Colonic mucosa (tissue), 4 donors: Measurements from ENCODE around the gene RPP38. TPM values are rescaled to one million over a fixed set of nuclear protein-coding genes. Genes with fewer than 3 reads are reported as not detected.

Source experiments
- DNase-seq: peaks from one replicate; pipeline ENCODE4 v3.0.0-alpha.2; 2020
- H3K27ac ChIP-seq: fragments of 200-600 bp; one replicate; pipeline ENCODE4 v1.8.0; 2021
- H3K27me3 ChIP-seq: fragments of 200-600 bp; one replicate; pipeline ENCODE4 v1.8.0; 2021
- H3K36me3 ChIP-seq: fragments of 200-600 bp; one replicate; pipeline ENCODE4 v1.8.0; 2021
- H3K4me1 ChIP-seq: fragments of 200-600 bp; one replicate; pipeline ENCODE4 v1.8.0; 2021; ENCODE audit warnings: mild to moderate bottlenecking
- H3K4me3 ChIP-seq: fragments of 200-600 bp; one replicate; pipeline ENCODE4 v1.8.0; 2021
- H3K9ac ChIP-seq, 2 donors: one replicate each; pipeline ENCODE4 v1.7.0; 2013; ENCODE audit warnings: control low read depth in 2 of 2, low read depth in 2 of 2, low read length in 2 of 2
- H3K9me3 ChIP-seq: fragments of 200-600 bp; one replicate; pipeline ENCODE4 v1.8.0; 2021
- CTCF ChIP-seq: fragments of 200-600 bp; IDR thresholded peaks from one replicate; pipeline ENCODE4 v1.8.0; 2022; ENCODE audit warnings: antibody characterized with exemption, mild to moderate bottlenecking
- intact Hi-C: fragments of 100-400 bp; cut with DNase I; formaldehyde crosslinking; loops from one replicate; pipeline ENCODE4 v1.14.1; 2022
- total RNA-seq, 2 donors: library from RNA; stranded (reverse); fragmentation: NEBNext Ultra II Directional in 1 of 2; extraction: Animal tissue kit (Norgen Biotek cat#: 25700) in 1 of 2; gene quantifications; one replicate each; pipeline ENCODE4 v1.2.1, GENCODE V29; 2021
- donor health status: healthy.
- donor health status: DM: no; HTN: no; CAD: no.
- donor health status: DM: no; HTN: no; CAD: no.

The RPP38 gene
- total RNA-seq, 2 donors from 2014 or later, result 17.1 to 17.8 TPM

GRCh38 chr10:15122477-15123030, 25.4 kb downstream of the RPP38 start:
- no peak overlapping the region for H3K9ac ChIP-seq
- no peak for TF ChIP-seq CTCF
- no peaks in the 10 kb centered on the region for H3K36me3 ChIP-seq
- no peak overlapping the region for H3K4me3 ChIP-seq
- no peak for DNase-seq
- intact Hi-C loops, result no loop called here
- H3K27me3 ChIP-seq, result no peaks in the 10 kb centered on the region
- no peak overlapping the region for H3K27ac ChIP-seq
- no peaks in the 10 kb centered on the region for H3K9me3 ChIP-seq
- H3K4me1 ChIP-seq, result no peaks in the 10 kb centered on the region

DNA sequence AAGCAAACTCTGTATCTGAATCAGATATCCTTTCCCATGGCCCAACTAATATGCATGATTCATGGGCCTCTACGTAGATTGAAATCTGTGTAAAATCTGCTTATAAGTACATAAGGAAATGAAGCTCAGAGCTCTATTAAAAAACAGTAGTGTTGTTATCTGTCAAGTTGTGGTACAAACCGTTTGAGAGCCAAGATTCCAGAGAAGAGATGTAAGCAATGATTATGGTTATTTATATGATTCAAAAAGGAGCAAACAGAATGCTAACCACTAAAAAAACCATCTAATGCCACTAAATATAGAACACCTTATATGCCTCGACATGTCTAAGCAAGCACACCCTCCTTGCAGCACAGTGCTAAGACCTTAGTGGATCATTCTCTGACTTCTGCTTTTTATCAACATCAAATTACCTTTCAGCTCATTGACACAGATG, 26.6 kb downstream of the RPP38 start:
- Histone ChIP-seq H3K9me3 (no peaks in the 10 kb centered on the region), H3K4me1 (no peaks in the 10 kb centered on the region), H3K36me3 (no peaks in the 10 kb centered on the region), H3K27ac (no peak overlapping the region), H3K4me3 (no peak overlapping the region), H3K9ac (no peak overlapping the region), H3K27me3 (no peaks in the 10 kb centered on the region)
- TF ChIP-seq CTCF, result no peak
- no peak for DNase-seq
- intact Hi-C loops, result no loop called here

GRCh38 chr10:15124190-15124589, 27.0 kb downstream of the RPP38 start:
- no peak for DNase-seq

DNA sequence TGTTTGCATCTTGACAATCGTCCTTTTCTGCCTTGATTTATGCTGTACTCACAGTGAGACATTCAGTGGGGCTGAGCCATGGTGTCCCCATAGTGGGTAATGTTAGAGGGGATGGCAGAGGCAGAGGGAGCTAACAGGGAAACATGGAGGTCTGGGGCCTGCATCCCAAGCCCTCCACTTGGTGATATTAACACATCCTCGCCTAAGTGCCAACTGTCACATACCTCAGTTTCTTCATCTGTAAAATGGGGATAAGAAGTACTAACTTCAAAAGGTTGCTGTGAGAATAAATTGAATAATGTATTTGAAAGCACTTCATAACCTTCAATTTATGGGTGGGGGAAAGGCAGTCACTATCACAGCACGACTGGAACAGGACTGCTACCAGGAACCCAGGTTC, 27.8 kb downstream of the RPP38 start:
- no peaks in the 10 kb centered on the region for H3K36me3 ChIP-seq
- H3K4me1 ChIP-seq, result no peaks in the 10 kb centered on the region
- intact Hi-C loops, result no loop called here
- DNase-seq, result no peak
- H3K4me3 ChIP-seq, result no peak overlapping the region
- H3K27me3 ChIP-seq, result no peaks in the 10 kb centered on the region
- H3K9ac ChIP-seq, result no peak overlapping the region
- no peaks in the 10 kb centered on the region for H3K9me3 ChIP-seq
- no peak overlapping the region for H3K27ac ChIP-seq
- TF ChIP-seq CTCF, result no peak

More at GRCh38 chr10:15124190-15124589, 27.0 kb downstream of the RPP38 start:
- TF ChIP-seq CTCF, result no peak
- no peak overlapping the region for H3K4me3 ChIP-seq
- intact Hi-C loops, result no loop called here
- no peak overlapping the region for H3K27ac ChIP-seq
- no peaks in the 10 kb centered on the region for H3K27me3 ChIP-seq
- no peaks in the 10 kb centered on the region for H3K4me1 ChIP-seq
- H3K36me3 ChIP-seq, result no peaks in the 10 kb centered on the region
- no peak overlapping the region for H3K9ac ChIP-seq
- no peaks in the 10 kb centered on the region for H3K9me3 ChIP-seq

DNA sequence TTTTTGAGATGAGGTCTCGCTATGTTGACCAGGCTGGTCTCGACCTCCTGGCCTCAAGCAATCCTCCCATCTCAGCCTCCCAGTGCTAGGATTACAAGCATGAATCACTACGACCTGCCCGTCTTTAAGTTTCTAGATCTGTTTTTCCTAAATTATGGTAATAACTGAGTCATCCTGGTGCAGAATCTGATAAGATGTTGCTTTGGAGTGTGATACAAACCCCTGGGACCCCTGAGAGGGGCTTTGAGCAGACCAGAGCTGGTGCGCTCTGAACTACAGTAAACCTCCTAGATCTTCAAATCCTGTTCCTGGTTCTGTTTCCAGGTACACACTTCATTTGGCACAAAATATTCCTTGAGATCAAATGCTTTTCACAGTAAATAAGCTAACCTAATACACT, 34.2 kb downstream of the RPP38 start:
- DNase-seq, result no peak
- intact Hi-C loops, result no loop called here
- Histone ChIP-seq H3K9me3 (no peaks in the 10 kb centered on the region), H3K4me3 (no peak overlapping the region), H3K36me3 (no peaks in the 10 kb centered on the region), H3K4me1 (no peaks in the 10 kb centered on the region), H3K27ac (no peak overlapping the region), H3K9ac (no peak overlapping the region), H3K27me3 (no peaks in the 10 kb centered on the region)
- TF ChIP-seq CTCF, result no peak
